D341Med (cell line): ENCODE measurements around the gene CUTA.
"Not testable (repeated sequence)": the region's sequence is repeated elsewhere in the genome, so short reads cannot be mapped to it uniquely, and the experiment has no call there.

Source experiments
- DNase-seq: peaks from one replicate; pipeline ENCODE4 v3.0.0; 2012; ENCODE audit warnings: low spot score

Gene CUTA

GRCh38 chr6:33405386-33405940 is 12.4 kb downstream of the CUTA start:
- no peak for DNase-seq

- no peak for DNase-seq
Measured at GRCh38 chr6:33404884-33405283, 13.0 kb downstream of the CUTA start.

DNA sequence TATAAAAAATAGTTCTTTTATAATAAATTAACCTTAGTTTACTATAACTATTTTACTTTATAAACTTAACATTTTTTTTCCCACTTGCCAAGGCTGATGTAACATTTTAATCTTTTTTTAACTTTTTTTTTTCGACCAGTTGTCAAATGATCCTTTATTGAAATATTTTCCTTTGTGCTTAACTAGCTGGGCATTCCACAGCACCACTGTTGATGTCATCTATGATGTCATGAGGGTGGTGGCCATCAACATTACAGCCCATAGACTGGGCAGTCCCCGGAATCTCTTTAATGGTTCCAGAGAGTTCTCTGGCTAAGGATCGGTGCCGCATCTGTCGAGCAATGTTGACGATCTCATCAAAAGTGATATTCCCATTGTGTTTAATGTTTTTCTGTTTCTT is 18.0 kb downstream of the CUTA start:
- DNase-seq = not testable (repeated sequence)

- DNase-seq = not testable (repeated sequence)
Measured at GRCh38 chr6:33398601-33399000, 19.3 kb downstream of the CUTA start.

DNA sequence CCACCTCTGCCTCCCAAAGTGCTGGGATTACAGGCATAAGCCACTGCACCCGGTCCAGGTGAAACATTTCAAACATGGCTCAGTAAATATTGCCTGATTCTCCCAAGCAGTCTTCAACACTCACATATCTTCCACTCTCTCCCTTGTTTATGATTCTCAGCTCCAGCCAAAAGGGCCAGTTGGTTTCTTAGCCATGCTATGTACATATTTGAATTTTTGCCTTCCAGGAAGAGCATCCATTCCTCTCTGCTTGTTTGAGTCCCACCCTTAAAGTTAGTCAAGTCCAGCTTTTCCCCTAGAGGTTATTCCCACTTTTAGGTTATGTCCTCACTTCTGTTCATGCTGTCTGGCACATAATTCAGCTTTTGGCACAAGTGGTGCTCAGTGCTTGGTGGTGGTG is 20.4 kb downstream of the CUTA start:
- no peak for DNase-seq

DNA sequence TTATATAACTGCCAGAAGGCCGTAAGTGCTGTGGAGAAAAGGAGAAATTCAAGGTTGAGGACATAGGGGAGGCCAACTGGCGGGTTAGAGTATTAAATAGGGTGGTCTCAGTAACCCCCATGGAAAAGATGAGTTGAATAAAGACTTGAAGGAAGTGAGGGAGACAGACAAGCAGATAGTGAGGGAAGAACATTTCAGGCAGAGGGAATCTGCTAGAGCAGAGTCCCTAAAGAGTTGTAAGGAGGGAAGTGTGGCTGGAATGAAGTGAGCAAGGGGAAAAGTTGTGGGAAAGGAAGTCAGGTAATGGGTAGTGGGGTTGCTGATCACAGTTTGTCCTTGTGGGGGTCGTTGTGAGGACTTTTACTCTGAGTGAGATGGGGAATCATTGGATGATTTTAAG is 24.9 kb downstream of the CUTA start:
- DNase-seq = no peak

DNA sequence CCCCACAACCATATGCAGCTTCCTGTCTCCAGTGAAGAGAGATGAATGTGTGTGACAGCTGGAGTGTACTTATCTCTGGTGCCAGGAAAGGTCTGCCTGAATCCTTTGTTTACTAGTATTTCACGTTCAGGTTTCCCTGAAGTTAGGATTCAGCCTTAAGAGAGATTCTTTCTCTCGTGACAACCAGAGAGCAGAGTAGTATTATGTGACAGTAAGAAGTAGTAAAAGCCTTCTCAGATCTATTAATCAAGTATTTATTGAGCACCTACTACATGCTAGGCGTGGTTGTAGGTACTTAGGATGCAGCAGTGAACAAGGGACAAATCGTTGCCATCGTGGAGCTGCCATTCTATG is 25.3 kb downstream of the CUTA start:
- no peak for DNase-seq

DNA sequence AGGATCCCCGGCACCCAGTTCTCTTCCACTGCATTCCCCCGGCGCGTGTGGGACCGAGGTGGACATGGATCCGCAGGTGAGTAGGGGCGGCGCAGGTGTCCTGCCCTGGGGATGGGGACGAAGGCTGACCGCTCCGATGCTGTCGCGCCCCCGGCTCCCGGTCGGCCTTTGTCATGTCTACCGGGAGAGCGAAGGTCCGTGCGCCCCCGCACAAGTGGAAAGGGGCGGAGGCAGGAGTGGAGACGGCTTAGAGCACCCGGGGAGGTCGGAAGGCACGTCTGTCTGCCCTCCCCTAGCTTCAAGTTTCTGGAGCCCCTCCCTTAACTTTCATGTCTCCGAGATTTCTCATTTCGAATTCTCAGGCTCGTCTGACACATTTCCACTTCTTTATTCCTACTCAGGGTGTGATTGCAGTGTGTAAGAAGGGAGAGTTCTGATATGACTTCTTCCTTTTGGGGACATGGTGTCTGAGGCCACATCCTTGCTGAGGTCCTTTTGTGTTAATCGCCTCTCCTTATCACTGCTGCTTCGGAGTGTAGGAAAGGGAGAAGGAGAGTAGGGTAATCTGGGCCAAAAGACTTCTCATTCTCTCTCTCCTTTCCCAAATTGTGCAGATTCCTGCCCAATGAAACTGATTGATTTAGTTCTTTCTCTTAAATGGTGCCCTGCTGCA is 25.8 kb downstream of the CUTA start:
- DNase-seq = no peak

GRCh38 chr6:33391278-33391921 is 26.5 kb downstream of the CUTA start, which contains the start of gene KIFC1:
Gene KIFC1, plus strand, starts transcription at chr6:33391823. Its CDS starts 163 bp downstream, at chr6:33391986.
- peak; percentile 97 for DNase-seq

DNA sequence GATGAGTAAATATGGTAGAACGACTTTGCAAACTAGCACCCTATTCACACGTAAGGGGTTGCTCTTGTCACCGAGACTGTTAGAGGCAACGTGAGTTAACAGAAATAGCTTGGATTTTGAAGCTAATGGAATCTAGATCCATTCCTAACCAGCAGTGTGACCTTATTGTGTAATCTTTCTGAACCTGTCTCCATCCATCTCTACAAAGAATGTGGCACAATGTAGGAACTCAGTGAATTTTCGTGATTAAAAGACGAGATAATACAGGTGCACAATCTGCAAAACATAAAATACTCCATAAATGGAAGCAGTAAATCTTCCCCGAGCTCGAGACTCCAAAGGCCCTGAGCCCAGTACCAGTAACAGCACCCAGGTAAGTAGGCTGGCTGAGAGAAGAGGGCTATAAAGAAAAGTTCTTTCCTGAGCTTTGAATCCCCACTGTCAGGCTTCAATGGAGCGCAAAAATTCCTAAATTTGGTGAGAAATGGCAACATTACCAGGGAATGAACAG is 27.1 kb downstream of the CUTA start:
- DNase-seq = no peak

DNA sequence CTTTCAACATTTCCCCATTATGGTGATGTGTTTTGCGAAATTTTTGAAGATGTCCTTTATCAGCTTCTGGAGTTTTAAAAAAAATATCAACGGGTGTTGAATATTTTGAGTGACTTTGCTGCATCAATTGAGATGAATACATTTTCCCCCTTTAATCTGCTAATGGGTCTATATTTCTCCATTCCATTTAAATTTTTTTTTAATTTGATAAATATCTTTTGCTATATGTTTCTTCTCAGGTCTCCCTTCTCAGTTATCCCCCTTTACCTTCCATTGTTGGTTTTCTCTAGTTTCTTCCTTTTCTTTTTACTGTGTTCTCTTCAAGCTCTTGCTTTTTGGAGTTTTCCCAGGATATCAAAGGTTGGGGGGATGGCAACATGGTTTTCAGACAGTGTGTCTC is 27.7 kb downstream of the CUTA start:
- no peak for DNase-seq

- DNase-seq = no peak
Measured at GRCh38 chr6:33384581-33385020, 33.3 kb downstream of the CUTA start.

DNA sequence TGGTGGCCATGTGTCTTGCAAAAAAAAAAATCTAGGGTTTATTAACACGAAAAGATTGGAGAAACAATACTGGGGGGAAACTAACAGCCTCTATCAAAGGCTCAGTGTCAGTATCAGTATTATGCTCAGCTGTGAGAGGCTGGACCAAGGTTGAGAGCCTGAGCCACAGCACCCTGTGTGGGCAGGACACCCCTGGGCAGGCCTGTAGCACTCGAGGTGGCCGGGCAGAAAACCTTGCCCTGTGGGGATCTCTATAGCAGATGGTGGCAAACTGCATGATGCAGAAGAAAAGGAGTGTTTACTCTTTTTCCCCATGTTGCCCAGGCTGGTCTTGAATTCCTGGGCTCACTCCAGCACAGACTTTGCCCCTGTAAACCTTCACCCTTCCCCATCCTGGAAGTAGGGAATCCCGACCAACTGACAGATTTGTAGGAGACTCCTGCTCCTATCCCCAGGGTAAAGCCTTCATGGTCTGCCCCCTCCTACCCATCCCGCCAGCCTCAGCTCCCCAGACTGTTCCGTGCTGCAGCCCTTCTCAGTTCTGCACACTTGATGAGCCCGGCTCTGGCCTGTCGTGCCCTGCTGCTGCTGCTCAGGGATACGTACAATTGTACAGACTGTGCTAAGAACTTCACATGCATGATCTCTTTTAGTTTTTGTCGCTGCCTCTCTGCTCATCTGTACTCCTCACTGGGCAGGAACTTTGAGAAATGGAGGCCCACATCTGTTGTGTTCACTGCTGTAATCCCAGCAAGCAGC is 34.3 kb downstream of the CUTA start:
- DNase-seq = no peak

DNA sequence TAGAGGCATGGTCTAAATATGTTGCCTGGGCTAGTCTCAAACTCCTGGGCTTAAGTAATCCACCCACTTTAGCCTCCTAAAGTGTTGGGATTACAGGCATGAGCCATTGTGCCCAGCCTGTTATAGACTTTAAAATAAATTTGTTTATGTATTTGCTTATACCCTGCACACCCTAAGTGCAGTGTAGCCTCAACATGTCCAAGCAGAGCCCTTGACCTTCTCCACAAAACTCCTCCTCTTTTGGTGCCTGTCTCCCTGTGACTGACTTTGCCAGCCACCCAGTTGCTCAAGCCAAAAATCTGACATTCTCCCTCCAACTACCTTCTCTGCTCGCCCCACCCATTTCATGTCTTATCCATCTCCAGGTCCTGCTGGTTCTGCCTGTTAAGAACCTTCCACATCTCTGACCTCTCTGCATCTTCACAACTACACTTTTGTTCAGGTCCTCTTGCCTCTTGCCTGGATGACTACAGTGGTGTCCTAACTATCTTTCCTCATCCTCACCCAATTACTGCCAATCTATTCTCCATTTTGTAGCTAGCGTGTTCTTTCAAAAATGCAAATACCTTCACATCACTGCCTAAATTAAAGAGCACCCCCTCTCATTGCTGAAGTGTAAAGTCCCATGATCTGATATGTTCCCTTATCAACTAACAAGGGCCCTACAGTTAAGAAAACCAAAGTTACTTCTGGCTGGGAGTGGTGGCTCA is 37.5 kb downstream of the CUTA start:
- DNase-seq = no peak

- DNase-seq = not testable (repeated sequence)
Measured at GRCh38 chr6:33379184-33379583, 38.7 kb downstream of the CUTA start.

- no peak for DNase-seq
Measured at GRCh38 chr6:33377171-33377570, 40.7 kb downstream of the CUTA start.

- DNase-seq = no peak
Measured at GRCh38 chr6:33375143-33375671, 42.7 kb downstream of the CUTA start.

- DNase-seq = no peak
Measured at GRCh38 chr6:33373960-33374910, 43.7 kb downstream of the CUTA start.

DNA sequence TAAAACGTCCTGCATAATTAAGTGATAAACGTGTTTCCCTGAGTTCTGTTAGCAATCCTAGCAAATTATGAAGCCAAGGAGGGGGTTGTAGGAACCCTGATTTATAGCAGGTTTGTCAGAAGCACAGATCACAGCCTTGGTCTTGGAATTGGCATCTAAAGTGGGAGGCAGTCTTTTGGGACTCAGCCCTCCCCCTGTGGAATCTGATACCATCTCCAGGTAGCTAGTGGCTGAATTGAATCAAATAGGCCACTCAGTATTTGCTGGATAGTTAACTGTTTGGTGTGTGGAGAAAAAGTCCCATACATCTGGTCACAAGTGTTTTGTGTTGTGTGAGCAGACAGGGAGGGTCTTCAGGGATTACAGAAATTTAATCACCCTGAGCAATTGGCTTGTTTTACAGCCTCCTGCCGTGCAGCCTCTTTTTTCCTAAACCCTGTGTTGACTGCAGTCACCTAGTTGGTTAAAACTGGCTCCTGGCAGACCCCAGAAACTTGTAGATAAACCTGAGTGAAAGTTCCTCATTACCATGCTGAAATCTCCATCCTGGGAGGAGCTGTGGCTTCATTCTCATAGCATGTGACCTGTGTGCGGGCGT is 45.3 kb downstream of the CUTA start:
- DNase-seq = no peak

GRCh38 chr6:33371901-33372300 is 46.0 kb downstream of the CUTA start:
- DNase-seq = not testable (repeated sequence)
